K562 (cell line): ENCODE results near the gene FNDC1. TPM values are rescaled to one million over a fixed set of nuclear protein-coding genes. Genes with fewer than 3 reads are reported as not detected.

Source experiments
- ATAC-seq: fragments of 200-7000 bp; cut with Tn5 transposase; 3 replicates; pipeline ENCODE4 v1.9.1; 2020; ENCODE audit warnings: moderate library complexity
- BruUV-seq: library from RNA; stranded (reverse); fragments of 400-500 nt; replicated peaks from 2 replicates; lab custom pipeline; 2021; lab: Mats Ljungman, UMichigan
- CTCF ChIA-PET: fragments of 300-600 bp; formaldehyde crosslinking; extraction: SDS; loops from one replicate; lab custom pipeline; 2021; ENCODE audit warnings: low intra/inter-chr PET ratio; lab: Yijun Ruan, JAX
- POLR2A ChIA-PET: fragments of 300-600, 350-650 bp; sonication (Branson Sonifier 250); formaldehyde crosslinking; extraction: SDS; loops from one replicate; lab custom pipeline; 2021; ENCODE audit warnings: antibody characterized with exemption, inconsistent platforms; lab: Yijun Ruan, JAX
- DNase-seq, 4 experiments: peaks; one replicate each; pipeline versions ENCODE4 v3.0.0 to v3.0.0-alpha.2; 2011 to 2018; ENCODE audit warnings: low spot score in 3 of 4, mixed read lengths in 3 of 4; ENCODE audit errors: extremely low read depth in 1 of 4
- FAIRE-seq: peaks from 2 replicates; lab custom pipeline; 2011; peaks lifted over from hg19 to GRCh38; lab: Jason Lieb, UNC
- H2AFZ ChIP-seq: 2 replicates; pipeline ENCODE4 v1.6.0; 2011; ENCODE audit warnings: low read depth, low read length, control low read depth, inconsistent platforms
- H3K27ac ChIP-seq: fragments of 200-600 bp; 3 replicates; pipeline ENCODE4 v1.8.0; 2011; ENCODE audit warnings: low read depth, mild to moderate bottlenecking, control low read depth, inconsistent platforms, low read length, moderate library complexity, mixed read lengths; ENCODE audit errors: extremely low read depth
- H3K27me3 ChIP-seq, 2 experiments: fragments of 300-600 bp in 1 of 2; 2 replicates in 1 of 2; 3 replicates in 1 of 2; pipeline versions ENCODE4 v1.6.0 to v1.8.0; 2011; ENCODE audit warnings: inconsistent platforms in 2 of 2, low read length in 2 of 2, mild to moderate bottlenecking in 1 of 2, mixed read lengths in 1 of 2, moderate library complexity in 1 of 2; ENCODE audit not compliant: control insufficient read depth in 2 of 2, insufficient read depth in 2 of 2
- H3K36me3 ChIP-seq: fragments of 300-600 bp; 3 replicates; pipeline ENCODE4 v1.8.0; 2011; ENCODE audit warnings: mild to moderate bottlenecking, low read length, inconsistent platforms; ENCODE audit not compliant: control insufficient read depth, insufficient read depth
- H3K4me1 ChIP-seq, 2 experiments: fragments of 200-600 bp in 1 of 2; replicated peaks in 1 of 2; 2 replicates in 1 of 2; 3 replicates in 1 of 2; pipeline versions ENCODE4 v1.5.1 to v1.8.0; 2011; ENCODE audit warnings: inconsistent platforms in 2 of 2, low read length in 2 of 2, mild to moderate bottlenecking in 1 of 2, mixed read lengths in 1 of 2, moderate library complexity in 1 of 2; ENCODE audit not compliant: control insufficient read depth in 2 of 2, insufficient read depth in 2 of 2
- H3K4me2 ChIP-seq: 2 replicates; pipeline ENCODE4 v1.6.1; 2011; ENCODE audit warnings: low read length, control low read depth, inconsistent platforms, mixed read lengths; ENCODE audit not compliant: insufficient read depth
- H3K4me3 ChIP-seq: fragments of 200-600 bp; sonication (generic), shearing (Covaris generic); 2 replicates; pipeline ENCODE4 v1.5.1; 2016; ENCODE audit warnings: control low read depth, inconsistent platforms
- H3K79me2 ChIP-seq: fragments of 200-600 bp; 3 replicates; pipeline ENCODE4 v1.8.0; 2011; ENCODE audit warnings: low read length, inconsistent platforms; ENCODE audit not compliant: control insufficient read depth, insufficient read depth
- H3K9ac ChIP-seq, 2 experiments: 2 replicates each; pipeline versions ENCODE4 v1.6.0 to v1.6.1; 2011; ENCODE audit warnings: low read depth in 2 of 2, low read length in 2 of 2, control low read depth in 1 of 2, inconsistent platforms in 1 of 2, mild to moderate bottlenecking in 1 of 2, mixed read lengths in 1 of 2; ENCODE audit not compliant: insufficient read depth in 1 of 2
- H3K9me1 ChIP-seq: one replicate; pipeline ENCODE4 v1.6.0; 2011; ENCODE audit warnings: inconsistent platforms, mild to moderate bottlenecking, low read length, moderate library complexity; ENCODE audit not compliant: control insufficient read depth, insufficient read depth
- H3K9me3 ChIP-seq: replicated peaks from 2 replicates; pipeline ENCODE4 v1.5.1; 2011; ENCODE audit warnings: low read depth, low read length, inconsistent platforms; ENCODE audit not compliant: control insufficient read depth, insufficient read depth
- H4K20me1 ChIP-seq: replicated peaks from 2 replicates; pipeline ENCODE4 v1.6.1; 2011; ENCODE audit warnings: low read length, inconsistent platforms, mixed read lengths; ENCODE audit not compliant: control insufficient read depth, insufficient read depth
- KAT2B ChIP-seq: IDR thresholded peaks from one replicate; pipeline ENCODE4 v1.6.1; 2012; ENCODE audit warnings: low read depth, mild to moderate bottlenecking, control low read depth, inconsistent platforms, low read length, moderate library complexity
- SIRT6 ChIP-seq: IDR thresholded peaks from one replicate; pipeline ENCODE4 v1.6.1; 2012; ENCODE audit warnings: low read depth, mild to moderate bottlenecking, control low read depth, inconsistent platforms, low read length, moderate library complexity
- SRF ChIP-seq, 2 experiments: fragments of 250-450, 450-650 bp in 1 of 2; sonication (Bioruptor Pico) in 1 of 2; sonication (generic) in 1 of 2; formaldehyde crosslinking; IDR thresholded peaks; 2 replicates each; pipeline versions ENCODE4 v1.5.0 to v1.5.1; 2020 to 2022; ENCODE audit warnings: mild to moderate bottlenecking in 1 of 2, missing genetic modification reagents in 1 of 2
- WGBS: fragments of 100-300 bp; shearing (Covaris generic); methylation state at CpG from one replicate; pipeline ENCODE4 v1.1.6; 2016; ENCODE audit warnings: low coverage, mixed read lengths; ENCODE audit not compliant: insufficient coverage; ENCODE audit errors: missing lambda C conversion rate; 5-methylcytosine and 5-hydroxymethylcytosine counted together
- in situ Hi-C: fragments of 300-500 bp; cut with MboI; formaldehyde crosslinking; loops from 4 replicates; pipeline ENCODE4 v1.15.0; 2018; ENCODE audit warnings: inconsistent platforms, mixed read lengths
- intact Hi-C: fragments of 100-400 bp; cut with micrococcal nuclease; formaldehyde crosslinking; loops from 2 replicates; pipeline ENCODE4 v1.14.2; 2022
- polyA plus RNA-seq, 8 experiments: library from polyadenylated mRNA; depleted of rRNA in 4 of 8; stranded (reverse) in 5 of 8; unstranded in 3 of 8; fragments of >200 nt; fragmentation: Nextera tagmentation in 2 of 8; fragmentation: Illumina TruSeq in 1 of 8; extraction: Ambion mirVana in 2 of 8; extraction: Trizol in 1 of 8; gene quantifications; 2 replicates each; pipeline versions ENCODE4 v1.2.1 to v1.2.3, GENCODE V29; 2011 to 2014; ENCODE audit warnings: inconsistent platforms in 1 of 8, missing spikeins in 1 of 8
- total RNA-seq, 7 experiments: library from RNA; depleted of rRNA in 6 of 7; stranded (reverse); fragments of >200 nt in 6 of 7; fragmentation: Illumina TruSeq in 2 of 7; extraction: Trizol in 2 of 7; gene quantifications; 2 replicates each; pipeline versions ENCODE4 v1.2.1 to v1.2.3, GENCODE V29; 2011 to 2021; ENCODE audit warnings: low replicate concordance in 1 of 7
- TF ChIP-seq, protein P1 (sequence below): fragments of 250-450 bp; sonication (Bioruptor Pico); IDR thresholded peaks from 2 replicates; pipeline ENCODE4 v1.8.0; 2022; ENCODE audit warnings: inconsistent platforms
- TF ChIP-seq, protein P2 (sequence below): fragments of 450-650 bp; IDR thresholded peaks from 2 replicates; pipeline ENCODE4 v1.6.1; 2017; ENCODE audit warnings: antibody characterized with exemption, mild to moderate bottlenecking
- TF ChIP-seq, protein P3 (sequence below): fragments of 250-450 bp; sonication (Bioruptor Pico); IDR thresholded peaks from 2 replicates; pipeline ENCODE4 v1.4.0; 2020; ENCODE audit warnings: borderline replicate concordance

Gene FNDC1
- total and polyA plus RNA-seq, 9 of the 15 experiments (the other 6 are each of a cell fraction or from before 2014, with no cell fraction given), result not detected

DNA sequence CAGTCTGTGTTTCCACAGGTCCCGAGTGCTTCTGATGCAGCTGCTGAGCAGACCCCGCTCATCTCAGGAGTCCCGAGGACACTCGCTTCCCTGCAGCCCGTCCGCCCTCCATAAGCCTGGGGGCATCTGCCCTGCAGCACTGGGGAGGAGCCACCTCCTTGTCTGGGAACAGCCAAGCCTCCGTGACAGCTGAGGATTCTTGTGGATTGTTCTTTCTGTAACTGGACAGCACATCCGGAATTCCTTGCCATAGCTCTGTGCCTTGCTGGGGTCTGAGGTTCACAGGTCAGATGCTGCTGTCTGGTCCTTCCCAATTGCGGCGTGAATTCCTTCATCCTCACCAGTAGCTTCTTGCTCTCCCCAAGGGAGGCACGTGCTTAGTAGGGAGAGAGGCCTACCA is 38.4 kb upstream of the FNDC1 start:
- Histone ChIP-seq H3K36me3 (no peaks in the 10 kb centered on the region), H4K20me1 (no peaks in the 10 kb centered on the region), H3K4me2 (no peak overlapping the region), H3K9me3 (no peaks in the 10 kb centered on the region), H2AFZ (no peak overlapping the region), H3K79me2 (no peaks in the 10 kb centered on the region), H3K4me3 (no peak overlapping the region), H3K9ac (no peak overlapping the region), H3K9me1 (no peaks in the 10 kb centered on the region), H3K27ac (no peak overlapping the region), H3K27me3 (peaks cover 63 to 67% of the 10 kb centered on the region in 2 experiments), H3K4me1 (peaks cover 0 to 10% of the 10 kb centered on the region in 2 experiments; a peak in 1 of 5 replicates)
- 1% methylated on average over 11 of the region's 11 CpGs for WGBS
- no peak for TF ChIP-seq KAT2B
- DNase-seq (no peak), FAIRE-seq (no peak), ATAC-seq (no peak)
- CTCF ChIA-PET, result no interaction called here
- intact Hi-C loops (loop anchor here (5.0 to 10.0 kb wide), 2 partner anchors 426 to 919 kb away; no protein-coding TSS in a partner anchor), in situ Hi-C loops (no loop called here)
- POLR2A ChIA-PET, result interaction anchor here (0.7 kb wide), 1 partner anchor 49 kb away, joined by 3 read pairs; no protein-coding TSS in a partner anchor
- BruUV-seq, result no TSS peak

DNA sequence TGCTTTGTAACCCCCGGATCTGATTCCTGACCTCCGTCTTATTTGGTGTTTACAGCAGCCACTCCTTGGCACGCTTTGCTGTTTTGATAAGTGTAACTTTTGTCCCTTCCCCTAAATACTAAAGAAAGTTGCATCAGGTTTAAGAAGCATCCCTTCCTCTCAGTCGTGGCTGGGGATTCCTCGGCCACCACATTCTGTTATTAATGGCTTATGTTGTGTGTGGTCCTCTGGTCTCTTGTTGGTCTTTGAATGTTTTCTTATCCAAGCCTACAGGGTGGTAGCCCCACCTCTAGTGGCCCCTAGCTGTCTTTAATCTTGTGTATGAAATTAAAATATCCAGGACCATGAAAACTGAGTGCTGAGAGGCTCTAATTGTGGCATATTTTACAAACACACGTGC is 37.5 kb upstream of the FNDC1 start:
- peaks cover 0 to 10% of the 10 kb centered on the region in 2 experiments; a peak in 1 of 5 replicates for H3K4me1 ChIP-seq
- WGBS, result under 1% methylated on average over 6 of the region's 6 CpGs
- intact Hi-C loops, result loop anchor here (5.0 to 10.0 kb wide), 2 partner anchors 427 to 919 kb away; no protein-coding TSS in a partner anchor
- TF ChIP-seq SRF (CRISPR knock-in tag; IDR thresholded peaks at IDR 0.05) (no peak), SIRT6 (no peak)
- TF ChIP-seq, protein P1, sequence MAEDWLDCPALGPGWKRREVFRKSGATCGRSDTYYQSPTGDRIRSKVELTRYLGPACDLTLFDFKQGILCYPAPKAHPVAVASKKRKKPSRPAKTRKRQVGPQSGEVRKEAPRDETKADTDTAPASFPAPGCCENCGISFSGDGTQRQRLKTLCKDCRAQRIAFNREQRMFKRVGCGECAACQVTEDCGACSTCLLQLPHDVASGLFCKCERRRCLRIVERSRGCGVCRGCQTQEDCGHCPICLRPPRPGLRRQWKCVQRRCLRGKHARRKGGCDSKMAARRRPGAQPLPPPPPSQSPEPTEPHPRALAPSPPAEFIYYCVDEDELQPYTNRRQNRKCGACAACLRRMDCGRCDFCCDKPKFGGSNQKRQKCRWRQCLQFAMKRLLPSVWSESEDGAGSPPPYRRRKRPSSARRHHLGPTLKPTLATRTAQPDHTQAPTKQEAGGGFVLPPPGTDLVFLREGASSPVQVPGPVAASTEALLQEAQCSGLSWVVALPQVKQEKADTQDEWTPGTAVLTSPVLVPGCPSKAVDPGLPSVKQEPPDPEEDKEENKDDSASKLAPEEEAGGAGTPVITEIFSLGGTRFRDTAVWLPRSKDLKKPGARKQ (CRISPR knock-in tag), result no peak
- TF ChIP-seq, protein P2, sequence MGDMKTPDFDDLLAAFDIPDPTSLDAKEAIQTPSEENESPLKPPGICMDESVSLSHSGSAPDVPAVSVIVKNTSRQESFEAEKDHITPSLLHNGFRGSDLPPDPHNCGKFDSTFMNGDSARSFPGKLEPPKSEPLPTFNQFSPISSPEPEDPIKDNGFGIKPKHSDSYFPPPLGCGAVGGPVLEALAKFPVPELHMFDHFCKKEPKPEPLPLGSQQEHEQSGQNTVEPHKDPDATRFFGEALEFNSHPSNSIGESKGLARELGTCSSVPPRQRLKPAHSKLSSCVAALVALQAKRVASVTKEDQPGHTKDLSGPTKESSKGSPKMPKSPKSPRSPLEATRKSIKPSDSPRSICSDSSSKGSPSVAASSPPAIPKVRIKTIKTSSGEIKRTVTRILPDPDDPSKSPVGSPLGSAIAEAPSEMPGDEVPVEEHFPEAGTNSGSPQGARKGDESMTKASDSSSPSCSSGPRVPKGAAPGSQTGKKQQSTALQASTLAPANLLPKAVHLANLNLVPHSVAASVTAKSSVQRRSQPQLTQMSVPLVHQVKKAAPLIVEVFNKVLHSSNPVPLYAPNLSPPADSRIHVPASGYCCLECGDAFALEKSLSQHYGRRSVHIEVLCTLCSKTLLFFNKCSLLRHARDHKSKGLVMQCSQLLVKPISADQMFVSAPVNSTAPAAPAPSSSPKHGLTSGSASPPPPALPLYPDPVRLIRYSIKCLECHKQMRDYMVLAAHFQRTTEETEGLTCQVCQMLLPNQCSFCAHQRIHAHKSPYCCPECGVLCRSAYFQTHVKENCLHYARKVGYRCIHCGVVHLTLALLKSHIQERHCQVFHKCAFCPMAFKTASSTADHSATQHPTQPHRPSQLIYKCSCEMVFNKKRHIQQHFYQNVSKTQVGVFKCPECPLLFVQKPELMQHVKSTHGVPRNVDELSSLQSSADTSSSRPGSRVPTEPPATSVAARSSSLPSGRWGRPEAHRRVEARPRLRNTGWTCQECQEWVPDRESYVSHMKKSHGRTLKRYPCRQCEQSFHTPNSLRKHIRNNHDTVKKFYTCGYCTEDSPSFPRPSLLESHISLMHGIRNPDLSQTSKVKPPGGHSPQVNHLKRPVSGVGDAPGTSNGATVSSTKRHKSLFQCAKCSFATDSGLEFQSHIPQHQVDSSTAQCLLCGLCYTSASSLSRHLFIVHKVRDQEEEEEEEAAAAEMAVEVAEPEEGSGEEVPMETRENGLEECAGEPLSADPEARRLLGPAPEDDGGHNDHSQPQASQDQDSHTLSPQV, result no peak
- TF ChIP-seq, protein P3, sequence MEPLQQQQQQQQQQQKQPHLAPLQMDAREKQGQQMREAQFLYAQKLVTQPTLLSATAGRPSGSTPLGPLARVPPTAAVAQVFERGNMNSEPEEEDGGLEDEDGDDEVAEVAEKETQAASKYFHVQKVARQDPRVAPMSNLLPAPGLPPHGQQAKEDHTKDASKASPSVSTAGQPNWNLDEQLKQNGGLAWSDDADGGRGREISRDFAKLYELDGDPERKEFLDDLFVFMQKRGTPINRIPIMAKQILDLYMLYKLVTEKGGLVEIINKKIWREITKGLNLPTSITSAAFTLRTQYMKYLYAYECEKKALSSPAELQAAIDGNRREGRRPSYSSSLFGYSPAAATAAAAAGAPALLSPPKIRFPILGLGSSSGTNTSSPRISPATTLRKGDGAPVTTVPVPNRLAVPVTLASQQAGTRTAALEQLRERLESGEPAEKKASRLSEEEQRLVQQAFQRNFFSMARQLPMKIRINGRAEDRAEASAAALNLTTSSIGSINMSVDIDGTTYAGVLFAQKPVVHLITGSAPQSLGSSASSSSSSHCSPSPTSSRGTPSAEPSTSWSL, result no peak

More for the DNA sequence above, 37.5 kb upstream of the FNDC1 start:
- no peaks in the 10 kb centered on the region for H3K79me2 ChIP-seq
- H2AFZ ChIP-seq, result no peak overlapping the region
- BruUV-seq, result no TSS peak
- no peaks in the 10 kb centered on the region for H3K9me3 ChIP-seq
- H3K4me2 ChIP-seq, result no peak overlapping the region
- peaks cover 63 to 67% of the 10 kb centered on the region in 2 experiments for H3K27me3 ChIP-seq
- H3K36me3 ChIP-seq, result no peaks in the 10 kb centered on the region
- no peak overlapping the region for H3K4me3 ChIP-seq
- ATAC-seq (no peak), DNase-seq (no peak), FAIRE-seq (no peak)
- CTCF ChIA-PET, result no interaction called here
- H3K27ac ChIP-seq, result no peak overlapping the region
- H3K9me1 ChIP-seq, result no peaks in the 10 kb centered on the region
- in situ Hi-C loops, result no loop called here
- POLR2A ChIA-PET, result interaction anchor here (0.7 kb wide), 2 partner anchors 10 to 50 kb away, joined by 3 read pairs; no protein-coding TSS in a partner anchor
- no peaks in the 10 kb centered on the region for H4K20me1 ChIP-seq
- no peak overlapping the region for H3K9ac ChIP-seq
